Activated CD4-positive, alpha-beta T cell treated with anti-CD3 and anti-CD28 coated beads, Interleukin-2, amount 50 U/mL, for 1 hour (primary cell): ENCODE data around the gene USP28.
"Not testable (repeated sequence)": the region's sequence is repeated elsewhere in the genome, so short reads cannot be mapped to it uniquely, and the experiment has no call there.

Source experiments
- DNase-seq: peaks from one replicate; pipeline ENCODE4 v3.0.0-alpha.2; 2020

USP28 gene

DNA sequence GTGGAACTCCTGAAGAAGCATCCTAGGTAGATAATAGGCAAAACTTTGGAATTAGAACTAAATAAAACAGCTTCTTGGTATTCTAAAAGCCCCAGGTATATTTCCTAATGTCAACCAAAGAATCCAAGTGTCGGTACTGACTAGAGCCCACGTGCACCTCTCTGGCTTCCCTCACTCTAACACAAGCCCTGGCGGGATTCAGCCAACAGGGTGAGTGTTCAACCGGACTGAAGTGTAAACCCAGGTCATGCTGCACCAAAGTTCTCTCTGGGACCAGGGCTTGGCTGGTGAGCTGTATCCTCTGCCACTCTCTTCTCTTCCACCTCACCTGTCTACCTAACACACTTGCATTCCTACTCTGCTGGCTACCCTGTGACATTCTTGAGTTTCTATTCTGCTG, 40.1 kb downstream of the USP28 start:
- DNase-seq, result no peak

- DNase-seq, result no peak
These were observed 42.2 kb downstream of the USP28 start for GRCh38 chr11:113833151-113833550.

DNA sequence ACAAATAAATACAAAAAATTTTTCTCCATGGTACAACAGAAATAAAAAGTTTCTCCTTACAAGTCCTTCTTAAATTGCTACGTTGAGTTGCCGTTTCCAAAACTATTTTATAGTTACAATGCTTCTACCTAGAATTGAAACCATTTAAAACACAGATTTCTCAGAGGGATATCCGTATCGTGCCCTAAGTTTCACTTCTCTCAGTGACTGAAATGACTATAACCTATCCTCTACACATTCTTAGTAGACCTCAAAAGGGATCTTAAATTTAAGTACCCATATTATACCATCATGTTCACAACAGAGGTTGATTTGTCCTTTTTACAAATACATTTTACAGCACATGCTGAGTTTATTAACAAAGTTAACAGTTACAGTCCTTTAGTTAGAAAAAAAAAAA, 44.1 kb downstream of the USP28 start:
- DNase-seq, result no peak

DNA sequence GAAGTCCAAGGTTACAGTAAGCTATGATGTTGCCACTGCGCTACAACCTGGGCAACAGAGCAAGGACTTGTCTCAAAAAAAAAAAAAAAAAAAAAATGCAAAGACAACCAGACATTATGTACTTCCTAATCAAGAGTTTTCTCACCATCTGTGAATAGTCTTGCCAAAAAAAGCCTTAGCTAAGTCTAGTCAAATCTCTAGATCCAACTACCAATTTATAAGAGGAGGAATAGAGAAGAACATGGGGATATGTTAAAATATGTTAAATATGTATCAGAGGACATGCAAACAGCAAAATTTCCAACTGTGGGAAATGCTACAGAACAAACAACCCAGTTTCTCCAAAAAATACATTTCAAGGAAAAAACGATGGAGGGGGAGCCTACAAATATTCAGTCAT, 45.6 kb downstream of the USP28 start:
- no peak for DNase-seq

GRCh38 chr11:113828191-113828590, 47.2 kb downstream of the USP28 start:
- DNase-seq, result no peak

GRCh38 chr11:113827477-113827876, 47.9 kb downstream of the USP28 start:
- DNase-seq, result no peak

DNA sequence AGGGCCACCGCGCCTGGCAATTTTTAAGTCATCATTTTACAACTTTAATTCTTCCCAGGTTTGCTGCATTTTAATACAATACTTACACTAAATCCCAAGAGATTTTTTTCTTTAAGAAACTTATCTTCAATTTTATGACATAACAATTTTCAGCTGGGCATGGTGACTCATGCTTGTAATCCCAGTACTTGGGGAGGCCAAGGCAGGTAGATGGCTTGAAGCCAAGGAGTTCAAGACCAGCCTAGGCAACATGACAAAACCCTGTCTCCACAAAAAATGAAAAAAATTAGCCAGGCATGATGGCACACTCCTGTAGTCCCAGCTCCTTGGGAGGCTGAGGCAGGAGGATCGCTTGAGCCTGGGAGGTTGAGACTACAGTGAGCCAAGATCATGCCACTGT, 56.9 kb downstream of the USP28 start:
- no peak for DNase-seq

DNA sequence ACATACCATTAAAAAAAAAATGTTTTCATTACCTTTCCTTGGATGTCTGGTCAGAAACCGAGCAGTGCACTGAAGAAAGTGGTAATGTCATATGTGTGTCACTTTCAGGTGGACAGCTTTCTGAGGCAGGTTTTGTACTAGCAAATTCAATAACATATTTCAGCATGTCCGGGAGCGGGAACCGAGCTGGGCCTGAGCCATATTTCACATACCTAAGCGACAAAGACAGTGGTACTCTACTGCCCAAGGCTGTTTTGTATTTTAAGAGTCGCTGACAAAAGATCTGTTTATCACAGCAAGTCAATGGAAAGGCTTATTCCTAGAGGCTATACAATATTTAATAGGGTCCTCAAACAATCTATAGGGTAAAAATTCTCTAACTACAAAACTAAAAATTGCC, 57.7 kb downstream of the USP28 start:
- DNase-seq, result no peak

DNA sequence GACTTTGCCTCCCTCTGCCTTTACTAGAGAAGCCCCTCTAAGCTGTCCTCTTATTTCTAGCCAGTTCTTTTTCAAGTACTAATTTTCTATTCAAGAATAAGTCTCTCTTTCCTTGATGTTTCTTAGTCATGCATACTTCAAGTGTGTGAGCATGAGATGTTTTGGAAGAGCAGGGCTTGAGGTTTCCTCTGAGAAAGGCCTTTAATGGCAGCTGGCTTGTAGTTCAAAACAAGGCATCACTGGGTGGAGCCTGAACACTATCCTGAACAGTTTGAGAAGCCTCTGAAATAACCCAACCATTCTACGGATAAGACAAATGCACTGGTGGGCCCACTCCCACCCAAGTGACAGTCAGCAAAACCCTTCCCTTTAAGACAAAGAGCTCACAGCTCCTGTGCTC, 58.2 kb downstream of the USP28 start:
- no peak for DNase-seq

DNA sequence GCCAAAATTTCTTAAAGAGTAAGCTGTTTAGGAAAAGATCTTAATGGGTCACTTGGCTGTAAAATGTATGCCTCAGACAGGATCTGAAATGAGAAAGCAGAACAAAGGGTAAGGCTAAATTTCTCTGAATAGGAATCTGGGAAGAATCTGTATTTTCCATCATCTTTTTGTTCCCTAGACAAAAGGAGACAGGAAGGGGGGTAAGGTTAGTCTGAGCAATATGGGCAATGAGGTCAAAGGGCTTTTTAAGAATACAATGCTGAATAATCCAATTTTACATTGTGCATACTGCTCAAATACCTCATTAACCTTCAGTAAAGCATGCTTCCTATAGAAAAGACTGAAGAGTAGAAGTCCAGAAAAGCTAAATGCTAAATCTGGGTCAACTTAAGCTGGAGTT, 61.2 kb downstream of the USP28 start:
- no peak for DNase-seq

DNA sequence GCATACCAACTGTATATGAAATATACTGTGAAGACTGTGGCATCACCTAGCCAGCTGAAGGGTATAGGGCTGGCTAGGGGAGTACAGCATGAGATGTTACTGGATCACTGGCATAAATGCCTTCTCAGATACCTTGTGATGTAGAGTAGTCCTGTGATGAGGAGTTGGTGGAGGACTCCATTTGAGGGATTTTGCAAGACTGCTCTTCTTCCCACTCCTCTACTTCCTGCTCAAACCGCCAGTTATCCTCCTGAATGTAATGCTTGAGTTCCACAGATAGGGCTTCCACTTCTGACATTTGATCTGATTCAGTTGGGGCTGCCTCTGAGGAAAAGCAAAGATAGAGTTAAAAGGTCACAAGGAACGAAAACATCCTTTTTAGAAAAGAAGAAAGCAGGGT, 66.4 kb downstream of the USP28 start:
- no peak for DNase-seq

- no peak for DNase-seq
These were observed 69.0 kb downstream of the USP28 start for GRCh38 chr11:113806406-113806805.

GRCh38 chr11:113805640-113806039, 69.7 kb downstream of the USP28 start:
- DNase-seq, result no peak

- no peak for DNase-seq
These were observed 72.8 kb downstream of the USP28 start for GRCh38 chr11:113802621-113803020.

GRCh38 chr11:113796663-113797259, 78.6 kb downstream of the USP28 start:
- no peak for DNase-seq

GRCh38 chr11:113789675-113790320, 85.6 kb downstream of the USP28 start:
- no peak for DNase-seq

DNA sequence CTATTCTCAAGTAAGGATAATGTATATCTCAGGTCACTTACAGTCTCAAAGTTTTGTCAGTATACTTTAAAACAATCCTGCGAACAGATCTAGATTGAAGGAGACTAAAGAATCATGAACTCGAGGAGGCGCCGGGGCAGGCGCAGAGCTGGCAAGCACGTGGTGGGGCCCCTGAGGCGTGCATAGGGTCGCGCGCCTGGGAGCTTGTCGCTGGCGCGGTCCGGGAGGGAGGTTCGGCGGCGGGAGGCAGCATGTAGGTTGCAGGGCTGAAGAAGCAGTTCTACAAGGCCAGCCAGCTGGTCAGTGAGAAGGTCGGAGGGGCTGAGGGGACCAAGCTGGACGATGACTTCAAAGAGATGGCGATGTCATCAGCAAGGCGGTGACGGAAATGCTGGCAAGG, 86.4 kb downstream of the USP28 start:
- DNase-seq, result not testable (repeated sequence)

- no peak for DNase-seq
These were observed 93.2 kb downstream of the USP28 start for GRCh38 chr11:113782134-113782533.

- no peak for DNase-seq
These were observed 93.7 kb downstream of the USP28 start for GRCh38 chr11:113781682-113782081.

DNA sequence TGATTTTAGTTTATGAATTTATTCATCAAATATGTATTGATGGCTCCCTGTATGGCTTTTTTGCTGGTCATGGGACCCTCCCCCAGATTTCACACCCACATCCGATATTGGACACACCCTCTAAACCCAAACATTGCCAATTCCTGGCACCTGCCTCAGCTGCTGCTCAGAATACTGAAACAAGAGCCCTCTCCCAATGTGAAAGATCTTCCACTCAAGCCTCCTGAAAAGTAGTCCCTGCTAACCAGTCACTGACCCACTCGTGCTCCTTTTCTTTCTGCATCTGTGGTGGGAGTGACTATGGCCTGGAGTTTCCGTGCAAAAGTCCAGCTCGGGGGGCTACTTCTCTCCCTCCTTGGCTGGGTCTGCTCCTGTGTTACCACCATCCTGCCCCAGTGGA, 95.9 kb downstream of the USP28 start, which contains the start of gene CLDN25:
Gene CLDN25 (plus strand): TSS at position 301 of the 400 bp plus-strand sequence. CDS start 0 bp downstream, at position 301.
- DNase-seq, result no peak

GRCh38 chr11:113778111-113778910, 97.1 kb downstream of the USP28 start:
- no peak for DNase-seq

DNA sequence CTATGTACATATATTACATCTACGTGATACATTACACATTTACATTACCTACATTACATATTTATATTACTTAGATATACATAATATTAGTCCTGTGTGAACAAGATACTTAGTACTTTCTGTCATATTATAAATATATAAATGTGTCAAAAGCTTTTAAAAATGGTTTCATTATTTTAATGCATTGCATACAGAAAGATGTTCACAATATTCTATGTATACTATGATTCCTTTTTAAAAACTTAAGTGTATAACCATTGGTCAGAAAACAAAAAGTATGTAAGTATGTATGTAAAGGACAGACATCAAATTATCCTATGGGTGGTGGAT, 101.2 kb downstream of the USP28 start:
- DNase-seq, result no peak

DNA sequence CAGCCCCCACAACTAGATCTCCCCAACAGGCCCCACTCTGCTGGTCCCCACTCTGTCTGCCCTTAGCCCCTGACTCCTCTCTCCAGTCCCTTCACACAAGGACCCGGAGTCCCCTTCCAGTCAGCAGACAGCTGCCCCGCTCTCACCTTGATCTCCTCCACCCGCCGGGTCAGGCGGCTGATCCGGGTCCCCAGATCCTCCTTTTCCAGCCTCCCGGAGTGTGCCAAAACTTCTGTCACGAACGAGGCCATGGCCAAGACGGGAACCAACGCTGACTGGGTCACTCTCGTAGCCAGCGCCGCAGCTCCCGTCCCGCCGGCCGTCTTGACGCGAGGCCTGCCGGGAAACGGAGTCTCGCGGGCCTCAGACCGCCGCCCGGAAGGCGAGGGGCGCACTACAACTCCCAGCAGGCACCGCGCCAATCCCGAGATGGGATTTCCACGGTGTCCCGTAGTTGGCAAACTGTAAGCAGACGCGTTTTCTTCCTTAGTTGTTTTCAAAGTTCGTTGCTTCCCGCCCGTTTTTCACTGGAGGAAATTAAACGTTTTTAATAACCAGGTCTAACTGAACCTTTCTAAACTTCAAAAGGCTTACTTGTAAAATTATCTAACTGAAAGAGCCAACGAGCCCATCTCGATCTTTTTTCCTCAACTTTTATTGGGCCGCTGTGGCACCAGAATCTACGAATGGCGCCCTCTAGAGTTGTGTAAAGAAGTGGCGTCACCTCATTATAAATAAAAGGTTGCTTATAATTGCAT, 101.8 kb downstream of the USP28 start, which contains the start of gene ZW10:
Gene ZW10 (minus strand): TSS at position 277 of the 758 bp plus-strand sequence. CDS start 26 bp downstream, at position 251.
- DNase-seq, result peak; percentile 91

DNA sequence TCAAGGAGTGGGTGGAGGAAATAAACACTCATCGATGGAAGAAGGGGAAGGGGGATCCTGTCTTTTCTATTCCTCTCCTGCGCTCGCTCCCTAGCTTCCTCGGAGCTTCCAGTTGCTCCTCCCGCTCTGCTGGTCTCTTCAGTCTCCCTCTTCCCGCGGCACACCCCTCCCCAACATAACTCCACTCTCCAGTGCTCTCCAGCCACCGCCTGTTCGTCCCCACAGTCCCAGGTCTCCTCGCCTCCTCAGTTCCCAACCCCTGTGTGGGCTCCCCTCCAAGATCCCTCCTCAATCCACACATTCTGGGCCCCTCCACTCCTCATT, 102.3 kb downstream of the USP28 start:
- DNase-seq, result no peak
